H1 (cell line): Measurements from ENCODE around the gene TNFAIP8L3. TPM values are rescaled to one million over a fixed set of nuclear protein-coding genes. Genes with fewer than 3 reads are reported as not detected.

ENCODE experiments used
- ASH2L ChIP-seq: fragments of 200-600, 300-600 bp; sonication (generic); IDR thresholded peaks from one replicate; pipeline ENCODE4 v1.7.1; 2017; ENCODE audit warnings: low read length
- ATF3 ChIP-seq: IDR thresholded peaks from 2 replicates; pipeline ENCODE4 v1.6.1; 2011; ENCODE audit warnings: low read depth, mild to moderate bottlenecking, low read length; ENCODE audit not compliant: insufficient read depth
- BCL11A ChIP-seq, 2 experiments: IDR thresholded peaks; one replicate each; pipeline ENCODE4 v1.6.1; 2011; ENCODE audit warnings: low read depth in 2 of 2, low read length in 2 of 2, mild to moderate bottlenecking in 2 of 2
- CHD7 ChIP-seq: fragments of 300-600 bp; sonication (generic); IDR thresholded peaks from 2 replicates; pipeline ENCODE4 v1.7.1; 2012; ENCODE audit warnings: low read length, moderate library complexity, mild to moderate bottlenecking, inconsistent platforms; ENCODE audit not compliant: insufficient replicate concordance
- JUND ChIP-seq: IDR thresholded peaks from 2 replicates; pipeline ENCODE4 v1.6.1; 2011; ENCODE audit warnings: mild to moderate bottlenecking, improper control_type of control experiment, low read length
- KDM4A ChIP-seq: IDR thresholded peaks from one replicate; pipeline ENCODE4 v1.7.1; 2012; ENCODE audit warnings: low read depth, mild to moderate bottlenecking, moderate library complexity, low read length, inconsistent platforms; ENCODE audit not compliant: severe bottlenecking
- MAFK ChIP-seq: IDR thresholded peaks from 2 replicates; pipeline ENCODE4 v1.6.1; 2012; ENCODE audit warnings: low read depth, mild to moderate bottlenecking, improper control_type of control experiment, low read length
- POU5F1 ChIP-seq: IDR thresholded peaks from 2 replicates; pipeline ENCODE4 v1.6.1; 2011; ENCODE audit warnings: low read depth, mild to moderate bottlenecking, low read length, moderate library complexity
- RBBP5 ChIP-seq: IDR thresholded peaks from 2 replicates; pipeline ENCODE4 v1.7.1; 2012; ENCODE audit warnings: low read depth, mild to moderate bottlenecking, inconsistent platforms, low read length, moderate library complexity, borderline replicate concordance
- SP4 ChIP-seq: IDR thresholded peaks from 2 replicates; pipeline ENCODE4 v1.6.1; 2012; ENCODE audit warnings: low read length, inconsistent platforms
- SUZ12 ChIP-seq: fragments of 200-600 bp; sonication (generic); IDR thresholded peaks from 2 replicates; pipeline ENCODE4 v1.6.1; 2012; ENCODE audit warnings: mild to moderate bottlenecking, inconsistent platforms, low read length, moderate library complexity, mixed read lengths
- TAF7 ChIP-seq: optimal IDR thresholded peaks from 2 replicates; pipeline ENCODE3; 2011; ENCODE audit warnings: low read depth, mild to moderate bottlenecking, inconsistent platforms, low read length, moderate library complexity, borderline replicate concordance
- polyA plus RNA-seq, 7 experiments: library from polyadenylated mRNA; depleted of rRNA in 3 of 7; stranded (reverse) in 5 of 7; unstranded in 2 of 7; fragments of >200 nt in 5 of 7; fragments of 200-250 nt in 2 of 7; gene quantifications; 1 replicate in 5 of 7; 2 replicates in 1 of 7; 4 replicates in 1 of 7; pipeline versions ENCODE4 v1.2.1 to v1.2.3, GENCODE V29; 2011 to 2013; ENCODE audit warnings: missing spikeins in 2 of 7, mixed read lengths in 2 of 7
- total RNA-seq: library from RNA; stranded (reverse); fragmentation: NEBNext Ultra II Directional; extraction: Animal tissue kit (Norgen Biotek cat#: 25700); gene quantifications from 2 replicates; pipeline ENCODE4 v1.2.1, GENCODE V29; 2021

TNFAIP8L3 gene
- total and polyA plus RNA-seq, 2 of the 8 experiments (the other 6 are each of a cell fraction or from before 2014, with no cell fraction given) = 0.23 to 0.67 TPM

GRCh38 chr15:51071578-51071977, 23.1 kb downstream of the TNFAIP8L3 start (continued):
- no peak for TF ChIP-seq CHD7
- TF ChIP-seq ASH2L = no peak
- no peak for TF ChIP-seq KDM4A
- TF ChIP-seq POU5F1 = no peak
- no peak for TF ChIP-seq BCL11A (IDR thresholded peaks at IDR 0.05; ENCODE audit: low read depth in 2 of 2, low read length in 2 of 2)
- no peak for TF ChIP-seq ATF3
- TF ChIP-seq TAF7 = no peak
- no peak for TF ChIP-seq RBBP5
- TF ChIP-seq MAFK = no peak
- TF ChIP-seq SP4 = no peak
- TF ChIP-seq SUZ12 = no peak
- TF ChIP-seq JUND = no peak
